NCI-H226 (cell line): ENCODE measurements around the gene GMPPA.

Experiments
- DNase-seq: peaks from one replicate; pipeline ENCODE4 v3.0.0-alpha.2; 2015

The GMPPA gene

GRCh38 chr2:219540784-219541504 lies 42.3 kb downstream of the GMPPA start:
- DNase-seq = no peak

- DNase-seq = peak; percentile 55
Measured at GRCh38 chr2:219541611-219542180, 43.0 kb downstream of the GMPPA start.

- DNase-seq = peak; percentile 17
Measured at GRCh38 chr2:219542931-219543595, 44.4 kb downstream of the GMPPA start.

GRCh38 chr2:219543596-219544358 lies 45.1 kb downstream of the GMPPA start, which contains the start of the genes CHPF and TMEM198:
CHPF (minus strand) TSS chr2:219543809; CDS start chr2:219543538, 271 bp downstream.
TMEM198 (plus strand) TSS chr2:219544028; CDS start chr2:219544728, 700 bp downstream.
- DNase-seq = peak; percentile 98

- DNase-seq = no peak
Measured at GRCh38 chr2:219544567-219544966, 45.9 kb downstream of the GMPPA start.

- no peak for DNase-seq
Measured at GRCh38 chr2:219545295-219545942, 46.7 kb downstream of the GMPPA start.

- DNase-seq = no peak
Measured at GRCh38 chr2:219545943-219546352, 47.3 kb downstream of the GMPPA start.

GRCh38 chr2:219547621-219548020 lies 48.9 kb downstream of the GMPPA start:
- DNase-seq = no peak

- no peak for DNase-seq
Measured at GRCh38 chr2:219548990-219549389, 50.3 kb downstream of the GMPPA start.

- DNase-seq = no peak
Measured at GRCh38 chr2:219549619-219550018, 50.9 kb downstream of the GMPPA start.

GRCh38 chr2:219551441-219552381 lies 53.0 kb downstream of the GMPPA start:
- DNase-seq = peak; percentile 86

GRCh38 chr2:219552382-219553167 lies 53.9 kb downstream of the GMPPA start:
- peak; percentile 65 for DNase-seq

GRCh38 chr2:219553168-219553417 lies 54.4 kb downstream of the GMPPA start:
- DNase-seq = no peak

- DNase-seq = no peak
Measured at GRCh38 chr2:219553463-219553963, 54.8 kb downstream of the GMPPA start.

GRCh38 chr2:219554350-219554749 lies 55.7 kb downstream of the GMPPA start:
- DNase-seq = no peak

GRCh38 chr2:219555956-219556355 lies 57.3 kb downstream of the GMPPA start:
- DNase-seq = no peak

GRCh38 chr2:219556413-219556812 lies 57.7 kb downstream of the GMPPA start:
- no peak for DNase-seq
